ENCODE results near the gene NEK3. TPM values are rescaled to one million over a fixed set of nuclear protein-coding genes. Genes with fewer than 3 reads are reported as not detected.

The NEK3 gene
- total RNA-seq, 1 donor from 2014 or later, result 27.5 TPM

Other genes with a start within 250 kb of the NEK3 start
- 11.0 and 11.6 TPM in 2 replicates for gene ATP7B, start 148.1 kb downstream of the NEK3 start, total RNA-seq
- gene ALG11, start 147.2 kb downstream of the NEK3 start, total RNA-seq, result 34.0 and 37.8 TPM in 2 replicates
- 19.7 and 20.5 TPM in 2 replicates for gene UTP14C, start 134.9 kb downstream of the NEK3 start, total RNA-seq
- 0.12 and 0.27 TPM in 2 replicates for gene NEK5, start 30.5 kb downstream of the NEK3 start, total RNA-seq
- gene THSD1, start 246.6 kb upstream of the NEK3 start, total RNA-seq, result 0.75 and 1.1 TPM in 2 replicates